HepG2 (cell line): Measurements from ENCODE around the gene AKAP6.

Experiments used
- EZH2 ChIP-seq: conservative IDR thresholded peaks from 2 replicates; pipeline ENCODE4 v1.6.1; 2012; ENCODE audit warnings: mild to moderate bottlenecking, low read depth, low read length, moderate library complexity
- GATAD2A ChIP-seq: IDR thresholded peaks from 2 replicates; pipeline ENCODE4 v1.6.1; 2016
- PAX8 ChIP-seq: sonication (generic); formaldehyde crosslinking; IDR thresholded peaks from 2 replicates; pipeline ENCODE4 v1.8.0; 2022; ENCODE audit warnings: mild to moderate bottlenecking, missing genetic modification reagents, borderline replicate concordance
- POLR2AphosphoS2 ChIP-seq: IDR thresholded peaks from 2 replicates; pipeline ENCODE4 v1.6.1; 2011; ENCODE audit warnings: low read depth, low read length, improper control_type of control experiment
- RORA ChIP-seq: sonication (generic); formaldehyde crosslinking; IDR thresholded peaks from 2 replicates; pipeline ENCODE4 v1.5.0; 2020; ENCODE audit warnings: mild to moderate bottlenecking, missing genetic modification reagents, moderate library complexity
- SMAD9 ChIP-seq: sonication (generic); formaldehyde crosslinking; IDR thresholded peaks from 2 replicates; pipeline ENCODE4 v1.5.1; 2020; ENCODE audit warnings: mild to moderate bottlenecking, missing genetic modification reagents
- ZNF121 ChIP-seq: sonication (generic); formaldehyde crosslinking; IDR thresholded peaks from 2 replicates; pipeline ENCODE4 v1.5.0; 2020; ENCODE audit warnings: mild to moderate bottlenecking, missing genetic modification reagents
- ZNF224 ChIP-seq: sonication (generic); formaldehyde crosslinking; IDR thresholded peaks from 2 replicates; pipeline ENCODE4 v1.5.0; 2020; ENCODE audit warnings: mild to moderate bottlenecking, missing genetic modification reagents
- ZNF274 ChIP-seq: sonication (generic); formaldehyde crosslinking; IDR thresholded peaks from 2 replicates; pipeline ENCODE4 v1.5.1; 2020; ENCODE audit warnings: mild to moderate bottlenecking, missing genetic modification reagents
- TF ChIP-seq, protein P1 (sequence below): sonication (generic); formaldehyde crosslinking; IDR thresholded peaks from 2 replicates; pipeline ENCODE4 v1.5.0; 2020; ENCODE audit warnings: mild to moderate bottlenecking, missing genetic modification reagents, moderate library complexity
- TF ChIP-seq, protein P2 (sequence below): sonication (generic); formaldehyde crosslinking; IDR thresholded peaks from 2 replicates; pipeline ENCODE4 v1.4.0; 2020; ENCODE audit warnings: missing genetic modification reagents
- TF ChIP-seq, protein P3 (sequence below): IDR thresholded peaks from 2 replicates; pipeline ENCODE4 v1.6.1; 2012; ENCODE audit warnings: low read length, improper control_type of control experiment
- TF ChIP-seq, protein P4 (sequence below): sonication (generic); formaldehyde crosslinking; IDR thresholded peaks from 2 replicates; pipeline ENCODE4 v1.9.0; 2021; ENCODE audit warnings: missing genetic modification reagents, borderline replicate concordance
- TF ChIP-seq, protein P5 (sequence below): IDR thresholded peaks from 2 replicates; pipeline ENCODE4 v1.6.1; 2016; ENCODE audit warnings: missing compliant biosample characterization, missing genetic modification reagents, borderline replicate concordance

DNA sequence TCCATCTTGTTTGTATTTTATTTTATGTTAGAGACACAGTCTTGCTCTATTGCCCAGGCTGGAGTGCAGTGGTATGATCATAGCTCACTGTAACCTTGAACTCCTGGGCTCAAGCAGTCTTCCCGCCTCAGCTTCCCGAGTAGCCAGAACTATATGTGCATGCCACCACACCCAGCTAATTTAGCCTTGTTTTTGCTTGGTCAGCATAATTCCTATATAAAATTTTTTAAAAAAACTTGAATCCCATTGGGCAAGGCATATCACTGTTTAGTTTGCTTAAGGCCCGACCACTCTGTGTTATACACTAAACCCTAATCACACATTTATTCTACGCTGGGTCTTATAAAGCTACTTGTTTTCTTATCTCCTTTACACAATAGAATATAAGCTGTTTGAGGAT, 266.4 kb downstream of the AKAP6 start:
- TF ChIP-seq RORA (CRISPR knock-in tag): no peak
- TF ChIP-seq, protein P1, sequence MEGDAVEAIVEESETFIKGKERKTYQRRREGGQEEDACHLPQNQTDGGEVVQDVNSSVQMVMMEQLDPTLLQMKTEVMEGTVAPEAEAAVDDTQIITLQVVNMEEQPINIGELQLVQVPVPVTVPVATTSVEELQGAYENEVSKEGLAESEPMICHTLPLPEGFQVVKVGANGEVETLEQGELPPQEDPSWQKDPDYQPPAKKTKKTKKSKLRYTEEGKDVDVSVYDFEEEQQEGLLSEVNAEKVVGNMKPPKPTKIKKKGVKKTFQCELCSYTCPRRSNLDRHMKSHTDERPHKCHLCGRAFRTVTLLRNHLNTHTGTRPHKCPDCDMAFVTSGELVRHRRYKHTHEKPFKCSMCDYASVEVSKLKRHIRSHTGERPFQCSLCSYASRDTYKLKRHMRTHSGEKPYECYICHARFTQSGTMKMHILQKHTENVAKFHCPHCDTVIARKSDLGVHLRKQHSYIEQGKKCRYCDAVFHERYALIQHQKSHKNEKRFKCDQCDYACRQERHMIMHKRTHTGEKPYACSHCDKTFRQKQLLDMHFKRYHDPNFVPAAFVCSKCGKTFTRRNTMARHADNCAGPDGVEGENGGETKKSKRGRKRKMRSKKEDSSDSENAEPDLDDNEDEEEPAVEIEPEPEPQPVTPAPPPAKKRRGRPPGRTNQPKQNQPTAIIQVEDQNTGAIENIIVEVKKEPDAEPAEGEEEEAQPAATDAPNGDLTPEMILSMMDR (CRISPR knock-in tag): no peak
- TF ChIP-seq, protein P2, sequence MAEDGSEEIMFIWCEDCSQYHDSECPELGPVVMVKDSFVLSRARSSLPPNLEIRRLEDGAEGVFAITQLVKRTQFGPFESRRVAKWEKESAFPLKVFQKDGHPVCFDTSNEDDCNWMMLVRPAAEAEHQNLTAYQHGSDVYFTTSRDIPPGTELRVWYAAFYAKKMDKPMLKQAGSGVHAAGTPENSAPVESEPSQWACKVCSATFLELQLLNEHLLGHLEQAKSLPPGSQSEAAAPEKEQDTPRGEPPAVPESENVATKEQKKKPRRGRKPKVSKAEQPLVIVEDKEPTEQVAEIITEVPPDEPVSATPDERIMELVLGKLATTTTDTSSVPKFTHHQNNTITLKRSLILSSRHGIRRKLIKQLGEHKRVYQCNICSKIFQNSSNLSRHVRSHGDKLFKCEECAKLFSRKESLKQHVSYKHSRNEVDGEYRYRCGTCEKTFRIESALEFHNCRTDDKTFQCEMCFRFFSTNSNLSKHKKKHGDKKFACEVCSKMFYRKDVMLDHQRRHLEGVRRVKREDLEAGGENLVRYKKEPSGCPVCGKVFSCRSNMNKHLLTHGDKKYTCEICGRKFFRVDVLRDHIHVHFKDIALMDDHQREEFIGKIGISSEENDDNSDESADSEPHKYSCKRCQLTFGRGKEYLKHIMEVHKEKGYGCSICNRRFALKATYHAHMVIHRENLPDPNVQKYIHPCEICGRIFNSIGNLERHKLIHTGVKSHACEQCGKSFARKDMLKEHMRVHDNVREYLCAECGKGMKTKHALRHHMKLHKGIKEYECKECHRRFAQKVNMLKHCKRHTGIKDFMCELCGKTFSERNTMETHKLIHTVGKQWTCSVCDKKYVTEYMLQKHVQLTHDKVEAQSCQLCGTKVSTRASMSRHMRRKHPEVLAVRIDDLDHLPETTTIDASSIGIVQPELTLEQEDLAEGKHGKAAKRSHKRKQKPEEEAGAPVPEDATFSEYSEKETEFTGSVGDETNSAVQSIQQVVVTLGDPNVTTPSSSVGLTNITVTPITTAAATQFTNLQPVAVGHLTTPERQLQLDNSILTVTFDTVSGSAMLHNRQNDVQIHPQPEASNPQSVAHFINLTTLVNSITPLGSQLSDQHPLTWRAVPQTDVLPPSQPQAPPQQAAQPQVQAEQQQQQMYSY: no peak
- TF ChIP-seq GATAD2A (CRISPR knock-in tag): no peak
- TF ChIP-seq, protein P3, sequence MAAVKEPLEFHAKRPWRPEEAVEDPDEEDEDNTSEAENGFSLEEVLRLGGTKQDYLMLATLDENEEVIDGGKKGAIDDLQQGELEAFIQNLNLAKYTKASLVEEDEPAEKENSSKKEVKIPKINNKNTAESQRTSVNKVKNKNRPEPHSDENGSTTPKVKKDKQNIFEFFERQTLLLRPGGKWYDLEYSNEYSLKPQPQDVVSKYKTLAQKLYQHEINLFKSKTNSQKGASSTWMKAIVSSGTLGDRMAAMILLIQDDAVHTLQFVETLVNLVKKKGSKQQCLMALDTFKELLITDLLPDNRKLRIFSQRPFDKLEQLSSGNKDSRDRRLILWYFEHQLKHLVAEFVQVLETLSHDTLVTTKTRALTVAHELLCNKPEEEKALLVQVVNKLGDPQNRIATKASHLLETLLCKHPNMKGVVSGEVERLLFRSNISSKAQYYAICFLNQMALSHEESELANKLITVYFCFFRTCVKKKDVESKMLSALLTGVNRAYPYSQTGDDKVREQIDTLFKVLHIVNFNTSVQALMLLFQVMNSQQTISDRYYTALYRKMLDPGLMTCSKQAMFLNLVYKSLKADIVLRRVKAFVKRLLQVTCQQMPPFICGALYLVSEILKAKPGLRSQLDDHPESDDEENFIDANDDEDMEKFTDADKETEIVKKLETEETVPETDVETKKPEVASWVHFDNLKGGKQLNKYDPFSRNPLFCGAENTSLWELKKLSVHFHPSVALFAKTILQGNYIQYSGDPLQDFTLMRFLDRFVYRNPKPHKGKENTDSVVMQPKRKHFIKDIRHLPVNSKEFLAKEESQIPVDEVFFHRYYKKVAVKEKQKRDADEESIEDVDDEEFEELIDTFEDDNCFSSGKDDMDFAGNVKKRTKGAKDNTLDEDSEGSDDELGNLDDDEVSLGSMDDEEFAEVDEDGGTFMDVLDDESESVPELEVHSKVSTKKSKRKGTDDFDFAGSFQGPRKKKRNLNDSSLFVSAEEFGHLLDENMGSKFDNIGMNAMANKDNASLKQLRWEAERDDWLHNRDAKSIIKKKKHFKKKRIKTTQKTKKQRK: no peak
- TF ChIP-seq ZNF274: no peak
- no peak for TF ChIP-seq POLR2AphosphoS2
- TF ChIP-seq SMAD9 (CRISPR knock-in tag): no peak
- TF ChIP-seq, protein P4, sequence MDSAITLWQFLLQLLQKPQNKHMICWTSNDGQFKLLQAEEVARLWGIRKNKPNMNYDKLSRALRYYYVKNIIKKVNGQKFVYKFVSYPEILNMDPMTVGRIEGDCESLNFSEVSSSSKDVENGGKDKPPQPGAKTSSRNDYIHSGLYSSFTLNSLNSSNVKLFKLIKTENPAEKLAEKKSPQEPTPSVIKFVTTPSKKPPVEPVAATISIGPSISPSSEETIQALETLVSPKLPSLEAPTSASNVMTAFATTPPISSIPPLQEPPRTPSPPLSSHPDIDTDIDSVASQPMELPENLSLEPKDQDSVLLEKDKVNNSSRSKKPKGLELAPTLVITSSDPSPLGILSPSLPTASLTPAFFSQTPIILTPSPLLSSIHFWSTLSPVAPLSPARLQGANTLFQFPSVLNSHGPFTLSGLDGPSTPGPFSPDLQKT (CRISPR knock-in tag): no peak
- TF ChIP-seq ZNF121 (CRISPR knock-in tag): no peak
- TF ChIP-seq ZNF224 (CRISPR knock-in tag): no peak
- TF ChIP-seq, protein P5, sequence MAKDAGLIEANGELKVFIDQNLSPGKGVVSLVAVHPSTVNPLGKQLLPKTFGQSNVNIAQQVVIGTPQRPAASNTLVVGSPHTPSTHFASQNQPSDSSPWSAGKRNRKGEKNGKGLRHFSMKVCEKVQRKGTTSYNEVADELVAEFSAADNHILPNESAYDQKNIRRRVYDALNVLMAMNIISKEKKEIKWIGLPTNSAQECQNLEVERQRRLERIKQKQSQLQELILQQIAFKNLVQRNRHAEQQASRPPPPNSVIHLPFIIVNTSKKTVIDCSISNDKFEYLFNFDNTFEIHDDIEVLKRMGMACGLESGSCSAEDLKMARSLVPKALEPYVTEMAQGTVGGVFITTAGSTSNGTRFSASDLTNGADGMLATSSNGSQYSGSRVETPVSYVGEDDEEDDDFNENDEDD (CRISPR knock-in tag): no peak
- no peak for TF ChIP-seq PAX8
- no peak for TF ChIP-seq EZH2
